Neural progenitor cell (in vitro differentiated cells): Measurements from ENCODE around the gene EXPH5. TPM values are rescaled to one million over a fixed set of nuclear protein-coding genes. Genes with fewer than 3 reads are reported as not detected.

ENCODE experiments used
- DNase-seq: peaks from one replicate; pipeline ENCODE4 v3.0.0-alpha.2; 2016; ENCODE audit warnings: low spot score
- H2AFZ ChIP-seq: fragments of 200-600 bp; sonication (generic); replicated peaks from 2 replicates; pipeline ENCODE4 v1.6.1; 2016; ENCODE audit warnings: antibody characterized with exemption
- H3F3A ChIP-seq: fragments of 200-600 bp; sonication (generic); 2 replicates; pipeline ENCODE4 v1.6.1; 2016; ENCODE audit warnings: antibody characterized with exemption, low read depth
- H3K27ac ChIP-seq: fragments of 200-600 bp; sonication (generic); 2 replicates; pipeline ENCODE4 v1.5.1; 2016; ENCODE audit warnings: mild to moderate bottlenecking
- H3K27me3 ChIP-seq: fragments of 200-600 bp; sonication (generic); 2 replicates; pipeline ENCODE4 v1.6.1; 2016; ENCODE audit warnings: mild to moderate bottlenecking, moderate library complexity
- H3K36me3 ChIP-seq: fragments of 200-600 bp; sonication (generic); 2 replicates; pipeline ENCODE4 v1.5.1; 2016
- H3K4me1 ChIP-seq: fragments of 200-600 bp; sonication (generic); 2 replicates; pipeline ENCODE4 v1.6.1; 2016; ENCODE audit warnings: mixed run types
- H3K4me2 ChIP-seq: fragments of 200-600 bp; sonication (generic); 2 replicates; pipeline ENCODE4 v1.6.1; 2016
- H3K4me3 ChIP-seq: fragments of 200-600 bp; sonication (generic); 2 replicates; pipeline ENCODE4 v1.5.1; 2016
- H3K79me2 ChIP-seq: fragments of 200-600 bp; sonication (generic); 2 replicates; pipeline ENCODE4 v1.6.1; 2016; ENCODE audit warnings: low read depth
- H3K9ac ChIP-seq: fragments of 200-600 bp; sonication (generic); 2 replicates; pipeline ENCODE4 v1.6.1; 2016
- H3K9me3 ChIP-seq: fragments of 200-600 bp; sonication (generic); 2 replicates; pipeline ENCODE4 v1.5.1; 2016; ENCODE audit warnings: low read depth
- H4K20me1 ChIP-seq: fragments of 200-600 bp; sonication (generic); 2 replicates; pipeline ENCODE4 v1.6.1; 2016; ENCODE audit warnings: low read depth
- H3K27ac Mint-ChIP-seq: 3 replicates; pipeline ENCODE4 v1.8.0; 2021; ENCODE audit warnings: mixed read lengths
- H3K27me3 Mint-ChIP-seq: 2 replicates; pipeline ENCODE4 v1.8.0; 2022; ENCODE audit warnings: low read depth, mild to moderate bottlenecking, inconsistent platforms, moderate library complexity, mixed read lengths; ENCODE audit not compliant: insufficient read depth
- H3K36me3 Mint-ChIP-seq: 3 replicates; pipeline ENCODE4 v1.8.0; 2021; ENCODE audit warnings: mixed read lengths
- H3K4me1 Mint-ChIP-seq: 3 replicates; pipeline ENCODE4 v1.8.0; 2021; ENCODE audit warnings: mixed read lengths
- H3K4me3 Mint-ChIP-seq: 3 replicates; pipeline ENCODE4 v1.8.0; 2021; ENCODE audit warnings: mild to moderate bottlenecking, moderate library complexity, mixed read lengths
- H3K9me3 Mint-ChIP-seq: 3 replicates; pipeline ENCODE4 v1.8.0; 2020; ENCODE audit warnings: mixed read lengths
- CTCF ChIP-seq: fragments of 200-600 bp; sonication (generic); IDR thresholded peaks from 2 replicates; pipeline ENCODE4 v1.5.1; 2017; ENCODE audit warnings: antibody characterized with exemption, mild to moderate bottlenecking
- EZH2 ChIP-seq: fragments of 200-600 bp; sonication (generic); IDR thresholded peaks from 2 replicates; pipeline ENCODE4 v1.6.1; 2017; ENCODE audit warnings: antibody characterized with exemption, mild to moderate bottlenecking, moderate library complexity
- EZH2phosphoT487 ChIP-seq: fragments of 200-600 bp; sonication (generic); IDR thresholded peaks from 2 replicates; pipeline ENCODE4 v1.6.1; 2017; ENCODE audit warnings: antibody characterized with exemption
- total RNA-seq: library from RNA; depleted of rRNA; stranded (reverse); fragments of >200 nt; gene quantifications from 2 replicates; pipeline ENCODE4 v1.2.3, GENCODE V29; 2015; ENCODE audit warnings: low replicate concordance

The EXPH5 gene
- total RNA-seq, 1 donor from 2014 or later: 1.4 TPM

- Mint-ChIP-seq H3K4me1 (peaks cover 1% of the 10 kb centered on the region), H3K27me3 (no peaks in the 10 kb centered on the region), H3K4me3 (no peak overlapping the region), H3K9me3 (no peaks in the 10 kb centered on the region), H3K36me3 (no peaks in the 10 kb centered on the region), H3K27ac (no peak overlapping the region)
- Histone ChIP-seq H3K79me2 (no peaks in the 10 kb centered on the region), H3K4me1 (no peaks in the 10 kb centered on the region), H3K9ac (no peak overlapping the region), H3F3A (no peaks in the 10 kb centered on the region), H3K36me3 (no peaks in the 10 kb centered on the region), H3K27me3 (no peaks in the 10 kb centered on the region), H2AFZ (no peak overlapping the region), H3K27ac (no peak overlapping the region), H4K20me1 (no peaks in the 10 kb centered on the region), H3K9me3 (no peaks in the 10 kb centered on the region), H3K4me3 (no peak overlapping the region), H3K4me2 (no peak overlapping the region)
- DNase-seq: no peak
- TF ChIP-seq CTCF (no peak), EZH2 (no peak), EZH2phosphoT487 (no peak)
These were observed 47.6 kb downstream of the EXPH5 start for GRCh38 chr11:108545909-108546501.

- Histone ChIP-seq H2AFZ (no peak overlapping the region), H3K27ac (no peak overlapping the region), H3K4me1 (peaks cover 11% of the 10 kb centered on the region), H3K4me2 (no peak overlapping the region), H3K36me3 (no peaks in the 10 kb centered on the region), H3K4me3 (no peak overlapping the region), H3K9ac (no peak overlapping the region), H3K9me3 (no peaks in the 10 kb centered on the region), H3F3A (no peaks in the 10 kb centered on the region), H4K20me1 (no peaks in the 10 kb centered on the region), H3K27me3 (no peaks in the 10 kb centered on the region), H3K79me2 (no peaks in the 10 kb centered on the region)
- Mint-ChIP-seq H3K4me3 (no peak overlapping the region), H3K27me3 (no peaks in the 10 kb centered on the region), H3K9me3 (no peaks in the 10 kb centered on the region), H3K27ac (peak overlapping the region; percentile 51), H3K36me3 (no peaks in the 10 kb centered on the region), H3K4me1 (peaks cover 4% of the 10 kb centered on the region)
- TF ChIP-seq EZH2 (no peak), CTCF (no peak), EZH2phosphoT487 (no peak)
- no peak for DNase-seq
These were observed 50.1 kb downstream of the EXPH5 start for GRCh38 chr11:108543316-108543964.

- H3K4me1 ChIP-seq: peaks cover 19% of the 10 kb centered on the region
- TF ChIP-seq EZH2phosphoT487 (no peak), EZH2 (no peak), CTCF (no peak)
- peaks cover 5% of the 10 kb centered on the region for H3F3A ChIP-seq
- H4K20me1 ChIP-seq: no peaks in the 10 kb centered on the region
- no peak overlapping the region for H3K4me2 ChIP-seq
- no peaks in the 10 kb centered on the region for H3K79me2 ChIP-seq
- H3K4me3 ChIP-seq: no peak overlapping the region
- no peak overlapping the region for H3K9ac ChIP-seq
- Mint-ChIP-seq H3K4me3 (no peak overlapping the region), H3K27me3 (no peaks in the 10 kb centered on the region), H3K9me3 (no peaks in the 10 kb centered on the region), H3K27ac (no peak overlapping the region), H3K4me1 (peaks cover 11% of the 10 kb centered on the region), H3K36me3 (no peaks in the 10 kb centered on the region)
- no peaks in the 10 kb centered on the region for H3K27me3 ChIP-seq
- H3K9me3 ChIP-seq: no peaks in the 10 kb centered on the region
- no peak overlapping the region for H2AFZ ChIP-seq
- no peaks in the 10 kb centered on the region for H3K36me3 ChIP-seq
- H3K27ac ChIP-seq: no peak overlapping the region
- DNase-seq: no peak
These were observed 52.0 kb downstream of the EXPH5 start for GRCh38 chr11:108541531-108541930.
